H1 (cell line): ENCODE results near the gene MYO15A. TPM values are rescaled to one million over a fixed set of nuclear protein-coding genes. Genes with fewer than 3 reads are reported as not detected.

Experiments
- CTCF ChIA-PET: fragments of 300-600 bp; sonication (Branson Sonifier 250); formaldehyde crosslinking; loops from one replicate; lab custom pipeline; 2021; ENCODE audit not compliant: partially characterized antibody; lab: Charles Lee
- POLR2A ChIA-PET: fragments of 300-600 bp; sonication (Branson Sonifier 250); formaldehyde crosslinking; loops from one replicate; lab custom pipeline; 2021; ENCODE audit warnings: inconsistent platforms; ENCODE audit not compliant: partially characterized antibody; lab: Charles Lee
- DNase-seq, 2 experiments: peaks; one replicate each; pipeline versions ENCODE4 v3.0.0 to v3.0.0-alpha.2; 2010 to 2022; ENCODE audit warnings: low spot score in 2 of 2, low read depth in 1 of 2, mixed read lengths in 1 of 2
- FAIRE-seq: peaks from 2 replicates; lab custom pipeline; 2011; peaks lifted over from hg19 to GRCh38; lab: Jason Lieb, UNC
- H2AFZ ChIP-seq: 2 replicates; pipeline ENCODE4 v1.8.1; 2012; ENCODE audit warnings: low read length, inconsistent platforms
- H2AK5ac ChIP-seq: 2 replicates; pipeline ENCODE4 v1.6.1; 2013; ENCODE audit warnings: low read depth, low read length
- H2BK120ac ChIP-seq: replicated peaks from 2 replicates; pipeline ENCODE3; 2013; ENCODE audit warnings: low read depth, low read length, inconsistent platforms
- H2BK12ac ChIP-seq: 2 replicates; pipeline ENCODE4 v1.6.1; 2013; ENCODE audit warnings: low read depth, low read length
- H2BK15ac ChIP-seq: 2 replicates; pipeline ENCODE4 v1.6.1; 2013; ENCODE audit warnings: low read length
- H2BK20ac ChIP-seq: 2 replicates; pipeline ENCODE4 v1.6.1; 2013; ENCODE audit warnings: low read length
- H2BK5ac ChIP-seq: 2 replicates; pipeline ENCODE4 v1.6.1; 2013; ENCODE audit warnings: low read depth, low read length
- H3K14ac ChIP-seq: 2 replicates; pipeline ENCODE4 v1.6.1; 2013; ENCODE audit warnings: inconsistent platforms; ENCODE audit not compliant: insufficient read length
- H3K18ac ChIP-seq: 2 replicates; pipeline ENCODE4 v1.6.1; 2013; ENCODE audit warnings: low read length; ENCODE audit errors: extremely low read depth
- H3K23ac ChIP-seq: 2 replicates; pipeline ENCODE4 v1.6.1; 2013; ENCODE audit warnings: inconsistent platforms; ENCODE audit not compliant: insufficient read length
- H3K23me2 ChIP-seq: 2 replicates; pipeline ENCODE4 v1.6.1; 2013; ENCODE audit warnings: low read depth, low read length
- H3K27ac ChIP-seq: 2 replicates; pipeline ENCODE4 v1.6.1; 2011; ENCODE audit warnings: low read depth, low read length, inconsistent platforms
- H3K27me3 ChIP-seq, 4 experiments: replicated peaks in 1 of 4; 1 replicate in 1 of 4; 2 replicates in 3 of 4; pipeline versions ENCODE4 v1.6.1 to v1.8.1; 2011 to 2013; ENCODE audit warnings: low read length in 3 of 4, mild to moderate bottlenecking in 3 of 4, inconsistent platforms in 2 of 4, mixed read lengths in 2 of 4, moderate library complexity in 1 of 4; ENCODE audit not compliant: control insufficient read depth in 3 of 4, insufficient read depth in 3 of 4; ENCODE audit errors: extremely low read depth in 1 of 4
- H3K36me3 ChIP-seq, 4 experiments: 2 replicates each; pipeline versions ENCODE4 v1.6.1 to v1.8.1; 2011 to 2013; ENCODE audit warnings: mild to moderate bottlenecking in 4 of 4, low read length in 3 of 4, moderate library complexity in 2 of 4, control low read depth in 1 of 4, inconsistent platforms in 1 of 4; ENCODE audit not compliant: insufficient read depth in 4 of 4, control insufficient read depth in 2 of 4
- H3K4ac ChIP-seq: replicated peaks from 2 replicates; pipeline ENCODE3; 2013; ENCODE audit warnings: low read length, low read depth, mixed read lengths, inconsistent platforms; ENCODE audit not compliant: insufficient read length
- H3K4me1 ChIP-seq, 4 experiments: replicated peaks in 1 of 4; 1 replicate in 1 of 4; 2 replicates in 3 of 4; pipeline versions ENCODE4 v1.6.1 to v1.8.1; 2011 to 2013; ENCODE audit warnings: low read length in 3 of 4, inconsistent platforms in 2 of 4, mixed read lengths in 1 of 4; ENCODE audit not compliant: insufficient read depth in 4 of 4, control insufficient read depth in 3 of 4
- H3K4me2 ChIP-seq, 2 experiments: 2 replicates each; pipeline versions ENCODE4 v1.6.1 to v1.8.1; 2011 to 2013; ENCODE audit warnings: low read depth in 2 of 2, low read length in 2 of 2, control low read depth in 1 of 2, inconsistent platforms in 1 of 2, mild to moderate bottlenecking in 1 of 2; ENCODE audit not compliant: insufficient read depth in 1 of 2
- H3K4me3 ChIP-seq, 4 experiments: fragments of 200-600, 300-600 bp in 1 of 4; sonication (generic), shearing (Covaris generic), sonication (Bioruptor Twin) in 1 of 4; 2 replicates each; pipeline versions ENCODE4 v1.5.1 to v1.8.1; 2011 to 2016; ENCODE audit warnings: low read length in 4 of 4, low read depth in 3 of 4, control low read depth in 2 of 4, inconsistent platforms in 2 of 4, mild to moderate bottlenecking in 2 of 4, mixed read lengths in 1 of 4, moderate library complexity in 1 of 4; ENCODE audit not compliant: insufficient read depth in 2 of 4; ENCODE audit errors: extremely low read depth in 1 of 4
- H3K56ac ChIP-seq: replicated peaks from 2 replicates; pipeline ENCODE3; 2013; ENCODE audit warnings: low read depth, mild to moderate bottlenecking, mixed read lengths, low read length, inconsistent platforms; ENCODE audit not compliant: insufficient read length
- H3K79me1 ChIP-seq: 2 replicates; pipeline ENCODE4 v1.6.1; 2013; ENCODE audit warnings: low read depth, low read length, control low read depth
- H3K79me2 ChIP-seq, 2 experiments: 2 replicates each; pipeline versions ENCODE4 v1.6.1 to v1.8.1; 2012 to 2013; ENCODE audit warnings: low read length in 2 of 2, mild to moderate bottlenecking in 2 of 2, inconsistent platforms in 1 of 2; ENCODE audit not compliant: insufficient read depth in 2 of 2, control insufficient read depth in 1 of 2
- H3K9ac ChIP-seq, 4 experiments: replicated peaks in 1 of 4; 1 replicate in 1 of 4; 2 replicates in 3 of 4; pipeline versions ENCODE4 v1.6.1 to v1.8.1; 2011 to 2013; ENCODE audit warnings: low read depth in 3 of 4, low read length in 3 of 4, control low read depth in 2 of 4, mild to moderate bottlenecking in 2 of 4, moderate library complexity in 2 of 4, inconsistent platforms in 1 of 4; ENCODE audit errors: extremely low read depth in 1 of 4
- H3K9me3 ChIP-seq, 2 experiments: 2 replicates each; pipeline versions ENCODE4 v1.6.1 to v1.8.1; 2012 to 2013; ENCODE audit warnings: mild to moderate bottlenecking in 2 of 2, moderate library complexity in 2 of 2, control low read depth in 1 of 2, inconsistent platforms in 1 of 2, low read depth in 1 of 2, low read length in 1 of 2, mixed read lengths in 1 of 2; ENCODE audit not compliant: insufficient read depth in 2 of 2
- H4K20me1 ChIP-seq, 2 experiments: replicated peaks in 1 of 2; 2 replicates each; pipeline versions ENCODE3 to v1.8.1; 2011 to 2013; ENCODE audit warnings: inconsistent platforms in 2 of 2, low read length in 2 of 2, mild to moderate bottlenecking in 1 of 2; ENCODE audit not compliant: insufficient read depth in 2 of 2, control insufficient read depth in 1 of 2
- H4K5ac ChIP-seq: 2 replicates; pipeline ENCODE4 v1.6.1; 2013; ENCODE audit warnings: low read length, low read depth, mixed read lengths, inconsistent platforms; ENCODE audit not compliant: insufficient read length
- H4K8ac ChIP-seq: 2 replicates; pipeline ENCODE4 v1.8.0; 2013; ENCODE audit warnings: mild to moderate bottlenecking, moderate library complexity, low read length, inconsistent platforms; ENCODE audit not compliant: insufficient read depth; ENCODE audit errors: extremely low read depth
- H4K91ac ChIP-seq: replicated peaks from 2 replicates; pipeline ENCODE3; 2013; ENCODE audit warnings: low read length, mixed read lengths, inconsistent platforms; ENCODE audit not compliant: insufficient read length
- CBX5 ChIP-seq: fragments of 300-800, 300-1000 bp; sonication (generic); IDR thresholded peaks from 2 replicates; pipeline ENCODE4 v1.7.1; 2016; ENCODE audit warnings: antibody characterized with exemption, low read length, low read depth
- CHD1 ChIP-seq: IDR thresholded peaks from 2 replicates; pipeline ENCODE4 v1.6.1; 2012; ENCODE audit warnings: low read depth, low read length, improper control_type of control experiment
- CHD2 ChIP-seq: IDR thresholded peaks from 2 replicates; pipeline ENCODE4 v1.6.1; 2012; ENCODE audit warnings: low read length, improper control_type of control experiment
- E2F6 ChIP-seq: IDR thresholded peaks from 2 replicates; pipeline ENCODE4 v1.6.1; 2012; ENCODE audit warnings: inconsistent platforms
- JUND ChIP-seq: IDR thresholded peaks from 2 replicates; pipeline ENCODE4 v1.6.1; 2011; ENCODE audit warnings: mild to moderate bottlenecking, improper control_type of control experiment, low read length
- KDM4A ChIP-seq: IDR thresholded peaks from one replicate; pipeline ENCODE4 v1.7.1; 2012; ENCODE audit warnings: low read depth, mild to moderate bottlenecking, moderate library complexity, low read length, inconsistent platforms; ENCODE audit not compliant: severe bottlenecking
- PHF8 ChIP-seq: fragments of 200-600 bp; sonication (generic); conservative IDR thresholded peaks from 2 replicates; pipeline ENCODE4 v1.7.1; 2012; ENCODE audit warnings: low read depth, mild to moderate bottlenecking, inconsistent platforms, low read length, moderate library complexity
- SIX5 ChIP-seq: IDR thresholded peaks from 2 replicates; pipeline ENCODE4 v1.6.1; 2011; ENCODE audit warnings: mild to moderate bottlenecking, low read depth, low read length
- SRF ChIP-seq: IDR thresholded peaks from 2 replicates; pipeline ENCODE4 v1.6.1; 2011; ENCODE audit warnings: mild to moderate bottlenecking, low read depth, low read length, moderate library complexity
- WGBS, 2 experiments: shearing (Covaris generic) in 1 of 2; methylation state at CpG; one replicate each; pipeline versions ENCODE4 v1.1.6 to v1.1.7; 2013 to 2015; ENCODE audit warnings: low lambda C conversion rate in 2 of 2, mixed read lengths in 2 of 2, inconsistent platforms in 1 of 2, low coverage in 1 of 2, missing lambda C conversion rate in 1 of 2; ENCODE audit not compliant: insufficient replicate concordance in 2 of 2, insufficient coverage in 1 of 2, insufficient read length in 1 of 2; ENCODE audit errors: extremely low coverage in 1 of 2, missing lambda C conversion rate in 1 of 2; 5-methylcytosine and 5-hydroxymethylcytosine counted together
- polyA plus RNA-seq, 7 experiments: library from polyadenylated mRNA; depleted of rRNA in 3 of 7; stranded (reverse) in 5 of 7; unstranded in 2 of 7; fragments of >200 nt in 5 of 7; fragments of 200-250 nt in 2 of 7; gene quantifications; 1 replicate in 5 of 7; 2 replicates in 1 of 7; 4 replicates in 1 of 7; pipeline versions ENCODE4 v1.2.1 to v1.2.3, GENCODE V29; 2011 to 2013; ENCODE audit warnings: missing spikeins in 2 of 7, mixed read lengths in 2 of 7
- total RNA-seq: library from RNA; stranded (reverse); fragmentation: NEBNext Ultra II Directional; extraction: Animal tissue kit (Norgen Biotek cat#: 25700); gene quantifications from 2 replicates; pipeline ENCODE4 v1.2.1, GENCODE V29; 2021

MYO15A gene
- total and polyA plus RNA-seq, 2 of the 8 experiments (the other 6 are each of a cell fraction or from before 2014, with no cell fraction given) = 1.6 to 4.2 TPM

- TF ChIP-seq E2F6 = no peak
- TF ChIP-seq CHD1 = no peak
- no peak for TF ChIP-seq KDM4A
- no peak for TF ChIP-seq PHF8
- no peak for TF ChIP-seq SRF
- no peak for TF ChIP-seq CHD2
- TF ChIP-seq SIX5 = no peak
- TF ChIP-seq JUND = no peak
- TF ChIP-seq CBX5 = no peak
- FAIRE-seq (no peak), DNase-seq (no peak)
- Histone ChIP-seq H4K91ac (no peak overlapping the region), H3K18ac (no peak overlapping the region), H3K9ac (no peak overlapping the region), H3K56ac (no peak overlapping the region), H3K79me2 (no peaks in the 10 kb centered on the region), H2AK5ac (no peak overlapping the region), H3K23me2 (no peaks in the 10 kb centered on the region), H2BK120ac (no peak overlapping the region), H4K20me1 (no peaks in the 10 kb centered on the region), H3K4me2 (no peak overlapping the region), H3K4me3 (no peak overlapping the region), H2BK20ac (no peak overlapping the region), H3K4ac (no peak overlapping the region), H3K79me1 (no peaks in the 10 kb centered on the region), H2AFZ (no peak overlapping the region), H2BK5ac (no peak overlapping the region), H3K27ac (no peak overlapping the region), H2BK12ac (no peak overlapping the region), H3K27me3 (no peaks in the 10 kb centered on the region; a peak in 1 of 7 replicates), H3K36me3 (no peaks in the 10 kb centered on the region), H3K23ac (no peak overlapping the region), H3K4me1 (no peaks in the 10 kb centered on the region), H2BK15ac (no peak overlapping the region), H3K9me3 (no peaks in the 10 kb centered on the region), H4K5ac (no peak overlapping the region), H4K8ac (peak overlapping the region; percentile 60; the same call in 1 of the 2 replicates), H3K14ac (no peak overlapping the region)
- ChIA-PET POLR2A (interaction anchor here (0.6 to 5.1 kb wide), 3 partner anchors 9 to 30 kb away, joined by 3 to 43 read pairs (median 6); partner anchors contain the start of gene ALKBH5), CTCF (interaction anchor here (0.9 to 1.9 kb wide), 6 partner anchors 9 to 83 kb away, joined by 3 to 7 read pairs (median 4); no protein-coding TSS in a partner anchor)
- 82% methylated on average over 3 of the region's 3 CpGs; no CpG with 5 or more reads in 1 of the 2 experiments for WGBS, 2 experiments
Observed at GRCh38 chr17:18172531-18173278, 64.1 kb downstream of the MYO15A start.
